GM12878 (cell line): Measurements from ENCODE around the gene TENT4B.

Source experiments
- ATF3 ChIP-seq: IDR thresholded peaks from 2 replicates; pipeline ENCODE4 v1.6.1; 2011; ENCODE audit warnings: low read depth, mild to moderate bottlenecking, low read length, moderate library complexity, borderline replicate concordance; ENCODE audit errors: extremely low read depth
- ATF7 ChIP-seq: fragments of 450-650 bp; IDR thresholded peaks from 2 replicates; pipeline ENCODE4 v1.6.1; 2016; ENCODE audit warnings: low read depth, mild to moderate bottlenecking
- CHD2 ChIP-seq: IDR thresholded peaks from 2 replicates; pipeline ENCODE4 v1.6.1; 2011; ENCODE audit warnings: low read depth, low read length, improper control_type of control experiment, borderline replicate concordance
- EP300 ChIP-seq, 2 experiments: fragments of 150-350 bp in 1 of 2; IDR thresholded peaks; 2 replicates each; pipeline ENCODE4 v1.6.1; 2011 to 2012; ENCODE audit warnings: low read depth in 2 of 2, low read length in 2 of 2, borderline replicate concordance in 1 of 2, improper control_type of control experiment in 1 of 2, inconsistent platforms in 1 of 2; ENCODE audit not compliant: control insufficient read depth in 1 of 2
- PBX3 ChIP-seq: IDR thresholded peaks from 2 replicates; pipeline ENCODE4 v1.6.1; 2011; ENCODE audit warnings: mild to moderate bottlenecking, low read depth, low read length, moderate library complexity; ENCODE audit not compliant: insufficient replicate concordance
- REST ChIP-seq: IDR thresholded peaks from 2 replicates; pipeline ENCODE4 v1.6.1; 2012; ENCODE audit warnings: mild to moderate bottlenecking, low read depth, low read length
- RUNX3 ChIP-seq: IDR thresholded peaks from 2 replicates; pipeline ENCODE4 v1.6.1; 2012; ENCODE audit warnings: low read length, inconsistent platforms
- SIN3A ChIP-seq: IDR thresholded peaks from 2 replicates; pipeline ENCODE4 v1.6.1; 2012; ENCODE audit warnings: low read depth, low read length, improper control_type of control experiment

GRCh38 chr16:50160495-50161164 is 7.5 kb downstream of the TENT4B start:
- TF ChIP-seq ATF7 (0 out of 2 replicates have a peak, but pooled peaks have one; percentile 39), EP300 (IDR thresholded peaks at IDR 0.05; ENCODE audit: borderline replicate concordance in 1 of 2, control insufficient read depth in 1 of 2, low read depth in 2 of 2, low read length in 2 of 2) (0 out of 4 replicates have a peak, but pooled peaks of 1 of the 2 experiments have one; percentile 38), ATF3 (no peak), RUNX3 (no peak), CHD2 (no peak), REST (no peak), PBX3 (no peak), SIN3A (no peak)
